GM04503 (cell line): ENCODE data around the gene TAB2.

Experiments
- DNase-seq: peaks from one replicate; pipeline ENCODE4 v3.0.0-alpha.2; 2012; ENCODE audit warnings: low read depth

Gene TAB2

GRCh38 chr6:149414821-149415220, 97.3 kb downstream of the TAB2 start:
- no peak for DNase-seq

GRCh38 chr6:149419696-149420404, 102.3 kb downstream of the TAB2 start:
- no peak for DNase-seq

- DNase-seq = no peak
Observed at GRCh38 chr6:149421132-149421531, 103.6 kb downstream of the TAB2 start.

- no peak for DNase-seq
Observed at GRCh38 chr6:149422581-149422980, 105.1 kb downstream of the TAB2 start.

GRCh38 chr6:149423964-149424440, 106.5 kb downstream of the TAB2 start:
- DNase-seq = no peak

- no peak for DNase-seq
Observed at GRCh38 chr6:149425224-149425623, 107.7 kb downstream of the TAB2 start.

- no peak for DNase-seq
Observed at GRCh38 chr6:149425754-149426153, 108.2 kb downstream of the TAB2 start.

GRCh38 chr6:149428606-149429005, 111.1 kb downstream of the TAB2 start:
- no peak for DNase-seq

GRCh38 chr6:149429427-149430360, 112.2 kb downstream of the TAB2 start:
- no peak for DNase-seq

- peak; percentile 39 for DNase-seq
Observed at GRCh38 chr6:149431905-149432775, 114.6 kb downstream of the TAB2 start.

GRCh38 chr6:149433405-149433804, 115.9 kb downstream of the TAB2 start:
- DNase-seq = no peak

GRCh38 chr6:149433881-149434280, 116.4 kb downstream of the TAB2 start:
- peak; percentile 41 for DNase-seq

- DNase-seq = no peak
Observed at GRCh38 chr6:149435919-149436586, 118.5 kb downstream of the TAB2 start.

- no peak for DNase-seq
Observed at GRCh38 chr6:149436647-149437046, 119.1 kb downstream of the TAB2 start.

- no peak for DNase-seq
Observed at GRCh38 chr6:149437212-149437611, 119.7 kb downstream of the TAB2 start.

GRCh38 chr6:149438855-149439254, 121.3 kb downstream of the TAB2 start:
- DNase-seq = no peak

GRCh38 chr6:149439626-149440025, 122.1 kb downstream of the TAB2 start:
- DNase-seq = no peak

GRCh38 chr6:149440735-149441671, 123.5 kb downstream of the TAB2 start:
- DNase-seq = no peak

- no peak for DNase-seq
Observed at GRCh38 chr6:149441740-149442139, 124.2 kb downstream of the TAB2 start.

- no peak for DNase-seq
Observed at GRCh38 chr6:149443411-149444181, 126.1 kb downstream of the TAB2 start.
